Endodermal cell (in vitro differentiated cells): Measurements from ENCODE around the gene CLCNKB. TPM values are rescaled to one million over a fixed set of nuclear protein-coding genes. Genes with fewer than 3 reads are reported as not detected.
"Not testable (repeated sequence)": the region's sequence is repeated elsewhere in the genome, so short reads cannot be mapped to it uniquely, and the experiment has no call there.

Source experiments
- DNase-seq: peaks from one replicate; pipeline ENCODE4 v3.0.0-alpha.2; 2017
- H3K27ac ChIP-seq: 2 replicates; pipeline ENCODE4 v1.5.1; 2013; ENCODE audit warnings: mild to moderate bottlenecking, low read depth, low read length, moderate library complexity
- H3K27me3 ChIP-seq: 2 replicates; pipeline ENCODE4 v1.6.1; 2013; ENCODE audit warnings: mild to moderate bottlenecking, low read length, moderate library complexity; ENCODE audit not compliant: insufficient read depth, control insufficient read depth, poor library complexity, severe bottlenecking
- H3K36me3 ChIP-seq: 2 replicates; pipeline ENCODE4 v1.7.0; 2013; ENCODE audit warnings: mild to moderate bottlenecking, low read length, moderate library complexity; ENCODE audit not compliant: control insufficient read depth, insufficient read depth
- H3K4me1 ChIP-seq: one replicate; pipeline ENCODE4 v1.7.0; 2013; ENCODE audit warnings: low read length; ENCODE audit not compliant: control insufficient read depth, insufficient read depth
- H3K4me3 ChIP-seq: 2 replicates; pipeline ENCODE4 v1.5.1; 2013; ENCODE audit warnings: mild to moderate bottlenecking, low read length, moderate library complexity
- H3K9ac ChIP-seq: 2 replicates; pipeline ENCODE4 v1.6.1; 2013; ENCODE audit warnings: mild to moderate bottlenecking, low read length, moderate library complexity; ENCODE audit not compliant: poor library complexity, severe bottlenecking; ENCODE audit errors: extremely low read depth
- H3K9me3 ChIP-seq: 2 replicates; pipeline ENCODE4 v1.6.1; 2013; ENCODE audit warnings: mild to moderate bottlenecking, low read length, moderate library complexity; ENCODE audit not compliant: control insufficient read depth
- H3K27ac Mint-ChIP-seq: 2 replicates; pipeline ENCODE4 v1.8.0; 2020; ENCODE audit warnings: mixed read lengths
- H3K27me3 Mint-ChIP-seq: 2 replicates; pipeline ENCODE4 v1.8.0; 2021; ENCODE audit warnings: mild to moderate bottlenecking, mixed read lengths; ENCODE audit not compliant: insufficient read depth
- H3K36me3 Mint-ChIP-seq: 2 replicates; pipeline ENCODE4 v1.8.0; 2020; ENCODE audit warnings: low read depth, mixed read lengths
- H3K4me1 Mint-ChIP-seq: 2 replicates; pipeline ENCODE4 v1.8.0; 2020; ENCODE audit warnings: mixed read lengths
- H3K4me3 Mint-ChIP-seq: 2 replicates; pipeline ENCODE4 v1.8.0; 2020; ENCODE audit warnings: mild to moderate bottlenecking, moderate library complexity, mixed read lengths
- H3K9me3 Mint-ChIP-seq: 2 replicates; pipeline ENCODE4 v1.8.0; 2020; ENCODE audit warnings: mild to moderate bottlenecking, mixed read lengths
- WGBS, 2 experiments: methylation state at CpG; one replicate each; pipeline versions ENCODE4 v1.1.5 to v1.1.7; 2013; ENCODE audit warnings: missing lambda C conversion rate in 2 of 2, mixed read lengths in 1 of 2; ENCODE audit not compliant: insufficient coverage in 1 of 2, insufficient read length in 1 of 2; 5-methylcytosine and 5-hydroxymethylcytosine counted together
- total RNA-seq, 2 donors: library from RNA; stranded (reverse); fragmentation: NEBNext Ultra II Directional in 1 of 2; extraction: Animal tissue kit (Norgen Biotek cat#: 25700) in 1 of 2; gene quantifications; 2 replicates in 1 of 2; 3 replicates in 1 of 2; pipeline ENCODE4 v1.2.1, GENCODE V29; 2021
- TF ChIP-seq, protein P1 (sequence below): fragments of 200-600 bp; sonication (generic); conservative IDR thresholded peaks from 2 replicates; pipeline ENCODE4 v1.5.0; 2021; ENCODE audit warnings: antibody characterized with exemption, mild to moderate bottlenecking

The CLCNKB gene
- total RNA-seq, 2 donors from 2014 or later: 3.6 to 3.7 TPM

DNA sequence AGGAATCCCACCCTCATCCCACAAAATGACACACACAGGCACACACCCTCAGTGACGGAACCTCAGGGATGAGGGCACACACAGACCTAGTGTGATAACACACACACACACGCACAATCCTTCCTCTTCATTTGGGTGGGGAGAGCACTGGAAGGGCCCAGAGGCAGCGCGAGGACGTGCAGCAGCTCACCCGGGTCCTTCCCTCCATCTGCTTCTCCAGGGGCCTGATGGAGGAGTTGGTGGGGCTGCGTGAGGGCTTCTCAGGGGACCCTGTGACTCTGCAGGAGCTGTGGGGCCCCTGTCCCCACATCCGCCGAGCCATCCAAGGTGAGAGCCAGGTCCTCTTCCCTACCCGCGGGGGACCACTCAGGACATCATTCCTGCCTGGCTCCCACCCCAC lies 21.2 kb upstream of the CLCNKB start:
- Mint-ChIP-seq H3K27ac (no peak overlapping the region), H3K4me1 (peaks cover 8% of the 10 kb centered on the region), H3K27me3 (peaks cover 52% of the 10 kb centered on the region), H3K9me3 (no peaks in the 10 kb centered on the region), H3K4me3 (no peak overlapping the region), H3K36me3 (no peaks in the 10 kb centered on the region)
- 80 to 95% methylated on average over 4 to 11 of the region's 11 CpGs for WGBS, 2 experiments
- H3K4me3 ChIP-seq: no peak overlapping the region
- H3K9ac ChIP-seq: no peak overlapping the region
- H3K9me3 ChIP-seq: no peaks in the 10 kb centered on the region
- no peaks in the 10 kb centered on the region for H3K27me3 ChIP-seq
- no peaks in the 10 kb centered on the region for H3K36me3 ChIP-seq
- H3K27ac ChIP-seq: no peak overlapping the region
- TF ChIP-seq, protein P1, sequence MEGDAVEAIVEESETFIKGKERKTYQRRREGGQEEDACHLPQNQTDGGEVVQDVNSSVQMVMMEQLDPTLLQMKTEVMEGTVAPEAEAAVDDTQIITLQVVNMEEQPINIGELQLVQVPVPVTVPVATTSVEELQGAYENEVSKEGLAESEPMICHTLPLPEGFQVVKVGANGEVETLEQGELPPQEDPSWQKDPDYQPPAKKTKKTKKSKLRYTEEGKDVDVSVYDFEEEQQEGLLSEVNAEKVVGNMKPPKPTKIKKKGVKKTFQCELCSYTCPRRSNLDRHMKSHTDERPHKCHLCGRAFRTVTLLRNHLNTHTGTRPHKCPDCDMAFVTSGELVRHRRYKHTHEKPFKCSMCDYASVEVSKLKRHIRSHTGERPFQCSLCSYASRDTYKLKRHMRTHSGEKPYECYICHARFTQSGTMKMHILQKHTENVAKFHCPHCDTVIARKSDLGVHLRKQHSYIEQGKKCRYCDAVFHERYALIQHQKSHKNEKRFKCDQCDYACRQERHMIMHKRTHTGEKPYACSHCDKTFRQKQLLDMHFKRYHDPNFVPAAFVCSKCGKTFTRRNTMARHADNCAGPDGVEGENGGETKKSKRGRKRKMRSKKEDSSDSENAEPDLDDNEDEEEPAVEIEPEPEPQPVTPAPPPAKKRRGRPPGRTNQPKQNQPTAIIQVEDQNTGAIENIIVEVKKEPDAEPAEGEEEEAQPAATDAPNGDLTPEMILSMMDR: no peak
- no peak for DNase-seq
- H3K4me1 ChIP-seq: peaks cover 5% of the 10 kb centered on the region

DNA sequence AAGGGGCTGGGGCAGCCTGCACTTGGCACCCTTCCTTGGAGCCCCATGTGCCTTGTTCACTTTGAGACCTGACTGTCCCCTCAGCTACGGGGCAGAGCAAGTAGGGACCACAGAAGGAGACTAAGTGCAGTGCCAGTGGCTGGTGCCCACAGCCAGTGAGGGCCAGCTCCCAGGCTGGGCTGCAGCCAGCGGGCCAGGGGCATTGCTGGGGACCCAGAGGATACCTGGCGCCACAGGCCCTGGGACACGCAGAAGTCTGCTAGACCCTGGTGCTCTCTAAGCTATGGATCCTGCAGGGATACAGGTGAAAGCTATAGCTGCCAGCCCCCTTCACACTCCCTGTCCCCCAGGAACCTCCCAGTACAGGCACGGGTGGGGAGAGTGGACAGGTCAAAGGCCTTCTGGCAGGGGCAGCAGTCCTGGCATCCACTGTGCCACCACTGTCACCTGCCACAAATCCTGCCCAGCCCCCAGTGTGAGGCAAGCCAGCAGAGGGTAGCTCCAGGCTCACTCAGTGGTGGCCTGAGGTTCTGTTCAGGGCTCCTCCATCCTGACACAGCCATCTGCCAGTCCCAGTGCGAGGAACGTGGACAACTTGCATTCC lies 20.4 kb upstream of the CLCNKB start:
- TF ChIP-seq, protein P1: no peak
- no peak overlapping the region for H3K4me3 Mint-ChIP-seq
- no peaks in the 10 kb centered on the region for H3K36me3 ChIP-seq
- no peak overlapping the region for H3K27ac Mint-ChIP-seq
- no peak overlapping the region for H3K9ac ChIP-seq
- peaks cover 54% of the 10 kb centered on the region for H3K27me3 Mint-ChIP-seq
- peaks cover 2% of the 10 kb centered on the region for H3K4me1 Mint-ChIP-seq
- no peak for DNase-seq
- H3K9me3 Mint-ChIP-seq: no peaks in the 10 kb centered on the region
- H3K4me3 ChIP-seq: no peak overlapping the region
- H3K27me3 ChIP-seq: no peaks in the 10 kb centered on the region
- 83 to 90% methylated on average over 1 to 7 of the region's 7 CpGs for WGBS, 2 experiments
- H3K4me1 ChIP-seq: no peaks in the 10 kb centered on the region
- H3K27ac ChIP-seq: no peak overlapping the region
- H3K36me3 Mint-ChIP-seq: no peaks in the 10 kb centered on the region
- H3K9me3 ChIP-seq: no peaks in the 10 kb centered on the region

DNA sequence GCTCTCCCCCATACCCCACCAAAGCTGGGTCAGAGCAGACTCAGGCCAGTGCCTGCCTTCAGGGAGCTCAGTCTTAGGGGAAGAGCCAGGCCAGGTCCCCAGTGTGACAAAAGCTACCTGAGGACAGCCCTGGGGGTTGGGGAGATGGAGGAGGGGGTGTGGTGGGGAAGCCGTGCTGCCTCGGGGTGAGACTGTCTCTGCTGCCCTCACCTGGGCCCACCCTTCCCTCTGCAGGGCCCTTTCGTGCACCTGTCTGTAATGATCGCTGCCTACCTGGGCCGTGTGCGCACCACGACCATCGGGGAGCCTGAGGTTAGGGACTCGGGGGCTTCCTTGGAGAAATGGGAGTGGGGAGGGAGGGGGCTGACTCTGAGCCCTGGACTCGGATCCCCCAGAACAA lies 17.3 kb upstream of the CLCNKB start:
- not testable (repeated sequence) for H3K27ac ChIP-seq, H3K36me3 Mint-ChIP-seq, H3K9me3 ChIP-seq, H3K4me1 Mint-ChIP-seq, H3K4me3 ChIP-seq, H3K4me1 ChIP-seq, H3K36me3 ChIP-seq, H3K27ac Mint-ChIP-seq, H3K9ac ChIP-seq, H3K9me3 Mint-ChIP-seq, H3K27me3 ChIP-seq
- Mint-ChIP-seq H3K4me3 (peak overlapping the region; percentile 41), H3K27me3 (peaks cover 43% of the 10 kb centered on the region)
- DNase-seq: peak; percentile 81
- 35% methylated on average over 5 of the region's 10 CpGs; no CpG with 5 or more reads in 1 of the 2 experiments for WGBS, 2 experiments
